Nephron progenitor cell (in vitro differentiated cells): ENCODE data around the gene ATP11C.
"Not testable (repeated sequence)": the region's sequence is repeated elsewhere in the genome, so short reads cannot be mapped to it uniquely, and the experiment has no call there.

Experiments
- DNase-seq: peaks from one replicate; pipeline ENCODE4 v3.0.0; 2021
- H3K27ac Mint-ChIP-seq: 2 replicates; pipeline ENCODE4 v1.8.0; 2021; ENCODE audit warnings: mild to moderate bottlenecking, moderate library complexity, mixed read lengths
- H3K27me3 Mint-ChIP-seq: 2 replicates; pipeline ENCODE4 v1.8.0; 2021; ENCODE audit warnings: mild to moderate bottlenecking, low read depth, mixed read lengths; ENCODE audit not compliant: poor library complexity
- H3K36me3 Mint-ChIP-seq: 2 replicates; pipeline ENCODE4 v1.8.0; 2021; ENCODE audit warnings: low read depth, mixed read lengths
- H3K4me1 Mint-ChIP-seq: 2 replicates; pipeline ENCODE4 v1.8.0; 2021; ENCODE audit warnings: mixed read lengths
- H3K4me3 Mint-ChIP-seq: 2 replicates; pipeline ENCODE4 v1.8.0; 2021; ENCODE audit warnings: mild to moderate bottlenecking, moderate library complexity, mixed read lengths
- H3K9me3 Mint-ChIP-seq: 2 replicates; pipeline ENCODE4 v1.8.0; 2021; ENCODE audit warnings: mild to moderate bottlenecking, moderate library complexity, mixed read lengths
- CTCF ChIP-seq: fragments of 200-600 bp; sonication (generic); IDR thresholded peaks from 2 replicates; pipeline ENCODE4 v1.5.0; 2021; ENCODE audit warnings: antibody characterized with exemption

ATP11C gene

DNA sequence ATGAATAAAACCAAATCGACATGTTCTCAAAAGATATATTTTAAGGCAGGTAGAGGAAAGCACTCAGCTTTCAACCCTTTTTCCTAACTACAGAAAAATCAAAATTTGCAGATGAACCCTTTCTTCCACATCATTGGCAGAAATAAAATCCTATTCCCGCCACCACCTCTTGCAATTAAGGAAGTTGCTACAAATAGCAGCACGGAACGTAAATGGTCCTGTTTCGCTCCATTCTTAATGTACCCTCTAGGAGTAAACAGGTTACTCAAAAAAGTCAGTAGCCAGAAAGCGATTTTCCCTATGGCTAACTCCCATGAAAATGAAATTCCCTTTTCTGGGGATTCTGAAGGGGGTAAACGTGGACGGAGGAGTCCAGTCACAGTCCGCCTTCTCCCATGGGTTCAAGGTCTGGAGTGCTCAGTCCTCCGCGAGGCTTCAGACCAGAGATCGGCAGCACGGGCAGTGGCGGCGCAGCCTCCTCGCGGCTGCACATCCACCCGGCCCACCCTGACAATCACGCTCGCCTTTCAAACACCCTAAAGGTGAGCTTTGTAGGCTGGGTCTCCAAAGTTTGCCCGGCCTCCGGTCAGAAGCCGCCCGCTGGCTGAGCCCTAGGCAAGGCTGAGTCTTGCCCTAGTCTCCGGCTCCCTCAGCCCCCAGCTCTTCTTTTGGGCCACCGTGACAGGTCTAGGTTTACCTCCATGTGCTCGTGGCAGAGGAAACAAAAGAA is 1.8 kb downstream of the ATP11C start:
- no peak overlapping the region for H3K27ac Mint-ChIP-seq
- peaks cover 27% of the 10 kb centered on the region for H3K4me1 Mint-ChIP-seq
- H3K36me3 Mint-ChIP-seq = no peaks in the 10 kb centered on the region
- TF ChIP-seq CTCF = no peak
- peak; percentile 32 for DNase-seq
- peaks cover 8% of the 10 kb centered on the region for H3K27me3 Mint-ChIP-seq
- peak overlapping the region; percentile 85 for H3K4me3 Mint-ChIP-seq
- peaks cover 22% of the 10 kb centered on the region for H3K9me3 Mint-ChIP-seq

- Mint-ChIP-seq H3K27me3 (peaks cover 8% of the 10 kb centered on the region), H3K36me3 (no peaks in the 10 kb centered on the region), H3K4me1 (peaks cover 32% of the 10 kb centered on the region), H3K4me3 (peak overlapping the region; percentile 85), H3K9me3 (peaks cover 18% of the 10 kb centered on the region), H3K27ac (no peak overlapping the region)
- no peak for DNase-seq
- TF ChIP-seq CTCF = no peak
These were observed 2.5 kb downstream of the ATP11C start for GRCh38 chrX:139930401-139930800.

- no peak overlapping the region for H3K27ac Mint-ChIP-seq
- H3K9me3 Mint-ChIP-seq = peaks cover 17% of the 10 kb centered on the region
- H3K36me3 Mint-ChIP-seq = no peaks in the 10 kb centered on the region
- TF ChIP-seq CTCF = no peak
- no peak for DNase-seq
- H3K27me3 Mint-ChIP-seq = peaks cover 8% of the 10 kb centered on the region
- H3K4me1 Mint-ChIP-seq = peaks cover 32% of the 10 kb centered on the region
- H3K4me3 Mint-ChIP-seq = peak overlapping the region; percentile 85
These were observed 3.0 kb downstream of the ATP11C start for GRCh38 chrX:139929876-139930275.

DNA sequence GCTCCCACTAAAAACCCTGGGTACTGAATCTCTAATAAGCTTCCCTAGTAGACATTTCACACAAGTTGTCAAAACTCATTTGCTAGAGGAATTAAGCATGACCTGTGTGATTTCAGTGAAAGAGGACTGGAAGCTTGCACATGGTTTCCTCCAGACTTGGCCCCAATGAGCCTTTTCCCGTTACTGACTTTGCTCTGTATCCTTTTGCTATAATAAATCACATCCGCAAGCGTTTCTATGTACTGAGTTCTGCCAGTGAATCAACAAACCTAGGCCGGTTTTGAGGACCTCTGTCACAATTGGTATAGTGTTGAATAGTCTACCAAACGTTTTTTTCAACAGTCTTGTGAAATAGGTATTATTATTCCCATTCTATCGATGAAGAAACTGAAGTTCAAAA is 8.2 kb downstream of the ATP11C start:
- no peak for DNase-seq
- Mint-ChIP-seq H3K4me3 (no peak overlapping the region), H3K9me3 (peaks cover 21% of the 10 kb centered on the region), H3K27ac (peak overlapping the region; percentile 14), H3K36me3 (peaks cover 20% of the 10 kb centered on the region), H3K4me1 (peaks cover 14% of the 10 kb centered on the region), H3K27me3 (peaks cover 8% of the 10 kb centered on the region)
- no peak for TF ChIP-seq CTCF

DNA sequence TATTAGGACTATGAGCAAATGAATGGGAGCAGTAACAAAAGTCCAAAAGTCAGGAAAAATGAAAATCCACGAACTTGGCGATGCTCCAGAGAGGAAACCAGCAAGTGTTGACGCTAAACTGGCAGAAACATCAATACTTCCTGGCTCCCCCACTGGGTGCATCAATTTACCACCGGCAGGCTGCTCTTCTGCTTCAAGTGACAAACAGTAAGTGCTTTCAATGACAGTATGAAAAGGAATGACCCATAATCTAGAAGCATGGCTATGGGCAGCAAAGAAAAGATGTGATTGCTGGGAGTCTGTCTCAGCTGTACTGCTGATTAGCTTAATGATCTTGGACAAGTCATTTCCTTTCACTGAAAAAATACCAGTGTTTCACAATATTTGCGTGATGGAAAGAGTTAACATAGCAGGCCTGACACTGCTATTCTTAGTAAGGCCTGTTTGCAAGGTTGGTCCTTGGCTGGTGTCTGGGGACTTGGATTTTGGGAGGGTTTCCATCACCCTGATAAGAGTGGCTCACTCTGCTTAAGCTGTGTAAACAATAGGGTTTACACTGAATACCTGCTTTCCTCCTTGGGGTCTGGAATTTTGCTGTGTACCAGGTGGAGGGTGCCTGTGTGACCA is 8.7 kb downstream of the ATP11C start:
- no peak for TF ChIP-seq CTCF
- no peak overlapping the region for H3K4me3 Mint-ChIP-seq
- no peak for DNase-seq
- H3K4me1 Mint-ChIP-seq = peaks cover 8% of the 10 kb centered on the region
- peaks cover 24% of the 10 kb centered on the region for H3K9me3 Mint-ChIP-seq
- peaks cover 3% of the 10 kb centered on the region for H3K27me3 Mint-ChIP-seq
- no peak overlapping the region for H3K27ac Mint-ChIP-seq
- peaks cover 20% of the 10 kb centered on the region for H3K36me3 Mint-ChIP-seq

DNA sequence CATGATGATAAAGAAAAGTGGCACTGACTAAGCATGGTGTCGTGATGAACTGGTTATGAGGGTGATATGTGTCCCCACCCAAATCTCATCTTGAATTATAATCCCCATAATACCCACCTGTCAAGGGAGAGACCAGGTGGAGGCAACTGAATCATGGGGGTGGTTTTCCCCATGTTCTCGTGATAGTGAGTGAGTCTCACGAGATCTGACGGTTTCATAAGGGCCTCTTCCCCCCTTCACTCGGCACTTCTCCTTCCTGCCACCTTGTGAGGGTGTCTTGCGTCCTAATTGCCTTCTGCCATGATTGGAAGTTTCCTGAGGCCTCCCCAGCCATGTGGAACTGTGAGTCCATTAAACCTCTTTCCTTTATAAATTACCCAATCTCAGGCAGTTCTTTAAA is 11.7 kb downstream of the ATP11C start:
- not testable (repeated sequence) for H3K27me3 Mint-ChIP-seq, DNase-seq, H3K4me1 Mint-ChIP-seq, H3K4me3 Mint-ChIP-seq
- Mint-ChIP-seq H3K27ac (peak overlapping the region; percentile 9), H3K36me3 (peaks cover 20% of the 10 kb centered on the region), H3K9me3 (peaks cover 36% of the 10 kb centered on the region)
